Measurements from ENCODE around the gene CAPN10.

DNA sequence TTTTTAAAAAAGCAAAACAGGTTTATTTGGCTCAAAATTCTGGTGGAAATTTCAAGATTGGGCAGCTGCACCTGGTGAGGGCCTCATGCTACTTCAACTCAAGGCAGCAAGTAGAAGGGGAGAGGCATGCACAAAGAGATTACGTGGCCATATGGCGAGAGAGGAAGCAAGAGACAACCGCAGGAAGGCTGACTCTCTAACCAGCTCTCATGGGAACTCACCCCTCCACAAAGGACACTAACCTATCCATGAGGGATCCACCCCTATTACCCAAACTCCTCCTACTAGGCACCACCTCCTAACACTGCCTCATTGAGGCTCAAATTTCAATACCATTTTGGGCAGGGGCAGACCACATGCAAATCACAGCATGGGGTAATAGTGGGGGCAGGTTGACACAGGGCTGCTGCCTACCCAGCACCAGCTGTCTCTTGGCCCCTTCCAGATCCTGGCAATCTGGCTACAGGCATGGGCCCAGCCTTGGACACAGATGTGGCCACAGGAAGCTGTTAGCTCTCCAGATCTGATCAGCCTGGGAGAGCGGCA, 2.0 kb upstream of the CAPN10 start:
- TF ChIP-seq CTCF (IDR thresholded peaks at IDR 0.05) (no peak), POLR2AphosphoS5 (IDR thresholded peaks at IDR 0.05) (no peak), EP300 (IDR thresholded peaks at IDR 0.05; ENCODE audit: low read depth) (no peak), POLR2A (IDR thresholded peaks at IDR 0.05) (no peak)
